IPS-11a (cell line): ENCODE measurements around the gene CROCC.

Experiments used
- H3K4me3 ChIP-seq: one replicate; pipeline ENCODE4 v1.5.1; 2013; ENCODE audit warnings: low read depth, low read length, control low read depth

CROCC gene

GRCh38 chr1:16980473-16981268 lies 58.9 kb downstream of the CROCC start, which contains the start of gene MFAP2:
MFAP2 (minus strand) TSS chr1:16980620; CDS start chr1:16978273, 2,347 bp downstream.
- peak within 1 kb of the TSS; percentile 38 for H3K4me3 ChIP-seq

DNA sequence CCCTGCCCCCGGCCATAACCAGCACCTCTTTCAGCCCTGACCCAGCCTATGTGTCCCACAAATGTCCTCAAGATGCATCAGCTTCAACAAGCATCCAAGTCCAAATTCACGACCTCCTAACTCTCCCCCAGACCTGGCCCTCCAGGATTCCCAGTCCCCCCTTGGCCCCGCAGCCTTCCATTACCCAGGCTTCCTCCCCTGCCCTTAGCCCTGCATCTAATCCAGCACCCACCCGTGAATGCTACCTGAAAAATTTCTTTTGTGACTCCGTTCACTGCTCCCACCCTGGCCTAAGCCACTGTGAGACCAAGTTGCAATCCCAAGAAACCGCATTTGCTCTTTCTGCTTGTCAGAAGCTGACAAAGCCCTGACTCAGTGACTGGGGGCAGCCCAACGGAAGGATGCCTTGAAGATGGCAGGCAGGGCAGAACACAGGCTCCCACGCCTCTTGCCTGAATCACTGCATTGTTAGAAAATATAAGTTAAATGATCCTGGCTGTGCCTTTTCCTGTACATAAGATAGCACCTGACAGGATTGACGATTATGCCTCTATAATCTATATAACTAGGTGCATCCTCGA lies 59.6 kb downstream of the CROCC start:
- no peak overlapping the region for H3K4me3 ChIP-seq

DNA sequence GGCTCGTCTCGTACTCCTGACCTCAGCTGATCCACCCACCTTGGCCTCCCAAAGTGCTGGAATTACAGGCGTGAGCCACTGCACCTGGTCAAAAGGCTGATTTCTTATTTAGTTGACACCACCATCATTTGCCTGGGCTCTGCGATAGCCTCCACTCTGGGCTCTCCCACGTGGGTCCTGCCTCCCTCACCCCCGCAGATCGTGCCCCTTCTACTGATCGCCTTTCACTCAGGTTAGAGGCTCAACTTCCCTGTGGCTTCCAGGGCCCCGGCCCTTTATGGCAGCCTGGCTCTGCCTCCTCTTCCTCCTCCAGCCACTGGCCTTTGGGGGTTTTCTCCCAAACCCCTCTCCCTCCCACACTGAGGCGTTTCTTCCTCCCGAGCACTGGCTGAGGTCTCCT lies 61.2 kb downstream of the CROCC start:
- no peak overlapping the region for H3K4me3 ChIP-seq

GRCh38 chr1:16983649-16984048 lies 61.9 kb downstream of the CROCC start:
- H3K4me3 ChIP-seq = no peak overlapping the region

DNA sequence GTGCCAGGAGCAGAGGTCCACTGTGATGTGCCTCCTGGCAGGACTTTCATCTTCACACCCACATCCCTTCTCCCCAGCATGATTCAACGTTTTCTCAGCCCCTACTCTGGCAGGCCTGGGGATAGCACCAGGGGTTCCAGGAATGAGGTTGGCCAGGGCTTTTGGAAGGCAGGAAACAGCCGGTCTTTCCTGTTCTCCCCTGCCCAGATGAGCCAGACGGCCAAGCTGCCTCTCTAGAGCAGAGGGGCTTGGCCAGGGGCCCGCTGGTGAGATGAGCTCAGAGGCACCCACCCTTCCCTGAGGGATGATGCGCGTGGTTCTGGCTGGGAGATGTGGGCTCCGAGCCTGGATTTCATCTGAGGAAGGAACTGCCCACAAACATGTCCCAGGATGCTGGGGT lies 63.0 kb downstream of the CROCC start:
- no peak overlapping the region for H3K4me3 ChIP-seq

- no peak overlapping the region for H3K4me3 ChIP-seq
Observed at GRCh38 chr1:16986113-16986512, 64.4 kb downstream of the CROCC start.

- no peak overlapping the region for H3K4me3 ChIP-seq
Observed at GRCh38 chr1:16986560-16986959, 64.8 kb downstream of the CROCC start.

GRCh38 chr1:16986962-16987361 lies 65.2 kb downstream of the CROCC start:
- H3K4me3 ChIP-seq = no peak overlapping the region

DNA sequence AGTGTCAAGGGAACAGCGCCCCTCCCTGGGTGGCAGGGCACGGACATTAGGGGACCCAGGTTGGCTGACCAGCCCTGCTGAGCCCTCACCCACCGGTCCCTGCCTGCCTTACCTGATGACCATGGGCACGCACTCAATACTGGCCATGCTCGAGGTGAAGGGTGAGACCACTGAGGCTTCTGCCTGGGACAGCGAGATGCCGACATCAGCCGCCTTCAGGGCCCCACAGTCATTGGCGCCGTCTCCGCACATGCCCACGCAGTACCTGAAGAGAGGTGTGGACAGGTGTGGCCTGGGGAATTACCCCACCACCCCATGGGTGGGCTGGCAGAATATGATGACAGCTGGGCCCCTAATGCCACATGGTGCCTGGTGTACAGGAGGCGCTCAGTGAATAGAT lies 66.5 kb downstream of the CROCC start:
- H3K4me3 ChIP-seq = no peak overlapping the region

GRCh38 chr1:16989676-16990391 lies 68.1 kb downstream of the CROCC start:
- H3K4me3 ChIP-seq = no peak overlapping the region

GRCh38 chr1:16991571-16991970 lies 69.8 kb downstream of the CROCC start:
- no peak overlapping the region for H3K4me3 ChIP-seq

GRCh38 chr1:16992102-16992501 lies 70.4 kb downstream of the CROCC start:
- no peak overlapping the region for H3K4me3 ChIP-seq

GRCh38 chr1:16992675-16993074 lies 70.9 kb downstream of the CROCC start:
- H3K4me3 ChIP-seq = no peak overlapping the region

- H3K4me3 ChIP-seq = no peak overlapping the region
Observed at GRCh38 chr1:16993521-16994038, 71.8 kb downstream of the CROCC start.

- no peak overlapping the region for H3K4me3 ChIP-seq
Observed at GRCh38 chr1:16996845-16997244, 75.1 kb downstream of the CROCC start.

DNA sequence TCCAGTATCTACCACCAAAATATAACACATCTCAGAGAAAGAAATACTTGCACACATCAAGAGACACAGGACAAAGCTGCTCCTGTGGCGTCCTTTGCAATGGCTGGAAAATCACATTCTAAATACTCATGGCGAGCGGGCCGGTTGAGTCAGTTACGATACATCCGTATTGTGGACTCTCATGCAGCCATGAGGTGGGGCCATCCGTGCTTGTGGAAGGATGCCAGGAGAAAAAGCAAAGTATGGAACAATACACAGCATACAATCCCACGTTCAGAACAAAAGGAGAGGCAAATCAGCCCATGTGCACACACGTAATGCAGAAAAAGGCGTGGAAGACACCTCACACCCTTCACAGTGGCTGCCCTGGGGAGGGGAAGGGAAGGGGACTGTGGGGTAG lies 76.9 kb downstream of the CROCC start:
- H3K4me3 ChIP-seq = no peak overlapping the region

- no peak overlapping the region for H3K4me3 ChIP-seq
Observed at GRCh38 chr1:16999863-17000262, 78.1 kb downstream of the CROCC start.

- no peak overlapping the region for H3K4me3 ChIP-seq
Observed at GRCh38 chr1:17001760-17002523, 80.2 kb downstream of the CROCC start.

- H3K4me3 ChIP-seq = no peak overlapping the region
Observed at GRCh38 chr1:17002524-17002902, 80.8 kb downstream of the CROCC start.

DNA sequence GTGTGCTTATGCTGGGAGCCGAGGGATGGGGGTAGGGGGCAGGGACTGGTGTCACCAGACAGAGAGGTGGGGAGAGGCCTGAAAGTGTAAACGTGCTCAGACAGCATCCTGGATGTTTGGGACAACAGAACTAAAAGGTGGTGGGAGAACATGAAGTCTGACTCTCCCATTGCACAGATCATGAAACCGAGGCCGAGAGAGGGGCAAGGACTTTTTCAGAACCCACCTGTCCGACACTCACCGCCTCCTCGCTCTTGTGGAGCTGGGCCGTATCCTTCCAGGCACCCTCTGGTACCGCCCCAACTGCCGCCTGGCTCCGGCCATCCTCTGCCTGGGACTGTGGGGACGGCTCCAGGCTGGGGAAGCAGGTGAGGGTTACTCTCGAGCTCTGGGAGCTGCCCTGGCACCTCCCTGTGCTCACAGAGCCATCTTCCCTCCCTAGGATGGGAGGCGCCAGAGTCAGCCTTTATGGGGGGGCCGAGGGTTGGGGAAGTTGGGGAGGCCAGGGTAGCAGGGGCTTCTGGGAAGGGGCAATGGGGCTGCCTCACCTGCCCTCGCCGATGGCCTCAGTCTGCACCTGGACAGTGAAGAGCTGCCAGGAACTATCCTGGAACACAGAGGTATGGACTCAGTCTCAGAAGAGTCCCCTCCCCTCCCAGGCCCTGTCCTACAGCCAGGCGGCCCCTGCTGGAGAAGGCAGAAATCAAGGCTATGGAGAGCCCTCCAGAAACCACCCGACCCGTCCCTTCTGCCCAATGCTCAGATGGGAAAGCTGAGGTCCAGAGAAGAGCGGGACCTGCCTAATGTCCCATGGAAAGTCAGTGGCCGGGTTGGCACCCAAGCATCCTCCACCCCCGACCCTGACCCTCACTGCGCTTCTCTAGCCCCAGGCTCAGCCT lies 83.0 kb downstream of the CROCC start:
- H3K4me3 ChIP-seq = no peak overlapping the region
